Memory B cell (primary cell): ENCODE results near the gene DPYSL3.
"Not testable (repeated sequence)": the region's sequence is repeated elsewhere in the genome, so short reads cannot be mapped to it uniquely, and the experiment has no call there.

Experiments used
- ATAC-seq: fragments of 150-1000 bp; cut with Tn5 transposase; 2 replicates; pipeline ENCODE4 v1.10.0; 2021; ENCODE audit warnings: low read depth, mild to moderate bottlenecking, moderate library complexity
- DNase-seq, 2 donors: peaks; one replicate each; pipeline ENCODE4 v3.0.0; 2022; ENCODE audit warnings: low spot score in 2 of 2
- H3K27ac Mint-ChIP-seq: one replicate; pipeline ENCODE4 v1.8.0; 2022; ENCODE audit warnings: mild to moderate bottlenecking, moderate library complexity, mixed read lengths
- H3K27me3 Mint-ChIP-seq: one replicate; pipeline ENCODE4 v1.8.0; 2022; ENCODE audit warnings: mixed read lengths
- H3K36me3 Mint-ChIP-seq: one replicate; pipeline ENCODE4 v1.8.0; 2022; ENCODE audit warnings: mild to moderate bottlenecking, mixed read lengths
- H3K4me1 Mint-ChIP-seq: one replicate; pipeline ENCODE4 v1.8.0; 2022; ENCODE audit warnings: mixed read lengths
- H3K4me3 Mint-ChIP-seq: one replicate; pipeline ENCODE4 v1.8.0; 2022; ENCODE audit warnings: mild to moderate bottlenecking, moderate library complexity, mixed read lengths
- H3K9me3 Mint-ChIP-seq: one replicate; pipeline ENCODE4 v1.8.0; 2022; ENCODE audit warnings: mixed read lengths

The DPYSL3 gene

GRCh38 chr5:147509710-147510651 lies at the start of gene DPYSL3:
Gene DPYSL3 (minus strand): TSS chr5:147510068. CDS start chr5:147509858, 210 bp downstream.
- Mint-ChIP-seq H3K27me3 (peaks cover 17% of the 10 kb centered on the region), H3K4me3 (no peak within 1 kb of the TSS), H3K36me3 (no peaks in the 10 kb centered on the region), H3K9me3 (peaks cover 6% of the 10 kb centered on the region), H3K4me1 (no peaks in the 10 kb centered on the region), H3K27ac (no peak within 1 kb of the TSS)
- DNase-seq (no peak), ATAC-seq (no peak)

- no peak for ATAC-seq
- Mint-ChIP-seq H3K4me1 (no peaks in the 10 kb centered on the region), H3K27me3 (no peaks in the 10 kb centered on the region), H3K27ac (no peak overlapping the region), H3K9me3 (no peaks in the 10 kb centered on the region), H3K4me3 (no peak overlapping the region), H3K36me3 (no peaks in the 10 kb centered on the region)
- DNase-seq = no peak
Measured at GRCh38 chr5:147558826-147559225, 49.0 kb upstream of the DPYSL3 start.

GRCh38 chr5:147557876-147558745 lies 48.2 kb upstream of the DPYSL3 start:
- Mint-ChIP-seq H3K36me3 (no peaks in the 10 kb centered on the region), H3K9me3 (no peaks in the 10 kb centered on the region), H3K27me3 (no peaks in the 10 kb centered on the region), H3K4me1 (no peaks in the 10 kb centered on the region), H3K4me3 (no peak overlapping the region), H3K27ac (no peak overlapping the region)
- DNase-seq = no peak
- no peak for ATAC-seq

GRCh38 chr5:147555176-147555575 lies 45.3 kb upstream of the DPYSL3 start:
- Mint-ChIP-seq H3K9me3 (peaks cover 2% of the 10 kb centered on the region), H3K27ac (no peak overlapping the region), H3K4me1 (no peaks in the 10 kb centered on the region), H3K4me3 (no peak overlapping the region), H3K27me3 (no peaks in the 10 kb centered on the region), H3K36me3 (no peaks in the 10 kb centered on the region)
- DNase-seq (no peak), ATAC-seq (no peak)

- Mint-ChIP-seq H3K27ac (no peak overlapping the region), H3K4me3 (no peak overlapping the region), H3K36me3 (peaks cover 1% of the 10 kb centered on the region), H3K27me3 (no peaks in the 10 kb centered on the region), H3K9me3 (peaks cover 6% of the 10 kb centered on the region), H3K4me1 (no peaks in the 10 kb centered on the region)
- no peak for DNase-seq
- no peak for ATAC-seq
Measured at GRCh38 chr5:147554261-147554817, 44.5 kb upstream of the DPYSL3 start.

- H3K4me1 Mint-ChIP-seq, H3K9me3 Mint-ChIP-seq, H3K36me3 Mint-ChIP-seq, H3K27me3 Mint-ChIP-seq, DNase-seq, H3K4me3 Mint-ChIP-seq, ATAC-seq, H3K27ac Mint-ChIP-seq: not testable (repeated sequence)
Measured at GRCh38 chr5:147553817-147554216, 43.9 kb upstream of the DPYSL3 start.

GRCh38 chr5:147552897-147553296 lies 43.0 kb upstream of the DPYSL3 start:
- Mint-ChIP-seq H3K4me1 (no peaks in the 10 kb centered on the region), H3K36me3 (peaks cover 1% of the 10 kb centered on the region), H3K27ac (no peak overlapping the region), H3K4me3 (no peak overlapping the region), H3K27me3 (no peaks in the 10 kb centered on the region), H3K9me3 (peaks cover 7% of the 10 kb centered on the region)
- no peak for DNase-seq
- ATAC-seq = no peak

- ATAC-seq (no peak), DNase-seq (no peak)
- peaks cover 1% of the 10 kb centered on the region for H3K36me3 Mint-ChIP-seq
- no peak overlapping the region for H3K4me3 Mint-ChIP-seq
- H3K27ac Mint-ChIP-seq = no peak overlapping the region
- no peaks in the 10 kb centered on the region for H3K27me3 Mint-ChIP-seq
- H3K9me3 Mint-ChIP-seq = peaks cover 7% of the 10 kb centered on the region
- H3K4me1 Mint-ChIP-seq = no peaks in the 10 kb centered on the region
Measured at GRCh38 chr5:147551677-147552076, 41.8 kb upstream of the DPYSL3 start.

GRCh38 chr5:147547730-147548129 lies 37.9 kb upstream of the DPYSL3 start:
- no peak for DNase-seq
- ATAC-seq = no peak
- peaks cover 7% of the 10 kb centered on the region for H3K9me3 Mint-ChIP-seq
- no peak overlapping the region for H3K27ac Mint-ChIP-seq
- no peak overlapping the region for H3K4me3 Mint-ChIP-seq
- peaks cover 1% of the 10 kb centered on the region for H3K36me3 Mint-ChIP-seq
- H3K27me3 Mint-ChIP-seq = no peaks in the 10 kb centered on the region
- H3K4me1 Mint-ChIP-seq = no peaks in the 10 kb centered on the region

- Mint-ChIP-seq H3K27ac (no peak overlapping the region), H3K4me3 (no peak overlapping the region), H3K4me1 (no peaks in the 10 kb centered on the region), H3K27me3 (no peaks in the 10 kb centered on the region), H3K9me3 (peaks cover 2% of the 10 kb centered on the region), H3K36me3 (peaks cover 1% of the 10 kb centered on the region)
- ATAC-seq = no peak
- no peak for DNase-seq
Measured at GRCh38 chr5:147544556-147544955, 34.7 kb upstream of the DPYSL3 start.

GRCh38 chr5:147539053-147539452 lies 29.2 kb upstream of the DPYSL3 start:
- Mint-ChIP-seq H3K9me3 (peaks cover 5% of the 10 kb centered on the region), H3K4me1 (no peaks in the 10 kb centered on the region), H3K36me3 (no peaks in the 10 kb centered on the region), H3K27me3 (peaks cover 2% of the 10 kb centered on the region), H3K27ac (no peak overlapping the region), H3K4me3 (no peak overlapping the region)
- DNase-seq = no peak
- no peak for ATAC-seq

- ATAC-seq (no peak), DNase-seq (no peak)
- H3K27ac Mint-ChIP-seq = no peak overlapping the region
- H3K27me3 Mint-ChIP-seq = peaks cover 2% of the 10 kb centered on the region
- H3K36me3 Mint-ChIP-seq = no peaks in the 10 kb centered on the region
- H3K4me3 Mint-ChIP-seq = no peak overlapping the region
- H3K4me1 Mint-ChIP-seq = no peaks in the 10 kb centered on the region
- H3K9me3 Mint-ChIP-seq = peaks cover 5% of the 10 kb centered on the region
Measured at GRCh38 chr5:147538236-147538635, 28.4 kb upstream of the DPYSL3 start.

- Mint-ChIP-seq H3K4me1 (no peaks in the 10 kb centered on the region), H3K4me3 (no peak overlapping the region), H3K27me3 (peaks cover 2% of the 10 kb centered on the region), H3K9me3 (peaks cover 6% of the 10 kb centered on the region), H3K36me3 (no peaks in the 10 kb centered on the region), H3K27ac (no peak overlapping the region)
- ATAC-seq (no peak), DNase-seq (no peak)
Measured at GRCh38 chr5:147534172-147534951, 24.5 kb upstream of the DPYSL3 start.
